Gastroesophageal sphincter (tissue), 4 donors: ENCODE measurements around the gene GRK1. TPM values are rescaled to one million over a fixed set of nuclear protein-coding genes. Genes with fewer than 3 reads are reported as not detected.

Experiments
- ATAC-seq: fragments of 150-250 bp; one replicate; pipeline ENCODE4 v1.9.1; 2016; ENCODE audit warnings: mild to moderate bottlenecking, moderate library complexity
- H3K27ac ChIP-seq, 4 donors: fragments of 200-600 bp; sonication (generic) in 3 of 4; 1 replicate in 3 of 4; 2 replicates in 1 of 4; pipeline ENCODE4 v1.5.1; 2016 to 2019
- H3K27me3 ChIP-seq: fragments of 200-600 bp; sonication (generic); one replicate; pipeline ENCODE4 v1.5.1; 2019
- H3K36me3 ChIP-seq, 2 donors: fragments of 200-600 bp; sonication (generic); one replicate each; pipeline ENCODE4 v1.5.1; 2019; ENCODE audit warnings: control low read depth in 1 of 2
- H3K4me1 ChIP-seq, 3 donors: fragments of 200-600 bp; sonication (generic); 1 replicate in 2 of 3; 2 replicates in 1 of 3; pipeline ENCODE4 v1.5.1; 2016 to 2019; ENCODE audit warnings: control low read depth in 2 of 3
- H3K4me3 ChIP-seq, 2 donors: fragments of 200-600 bp; sonication (generic); one replicate each; pipeline ENCODE4 v1.5.1; 2019; ENCODE audit warnings: mild to moderate bottlenecking in 1 of 2, moderate library complexity in 1 of 2
- H3K9me3 ChIP-seq, 3 donors: fragments of 200-600 bp; sonication (generic); one replicate each; pipeline ENCODE4 v1.5.1; 2017 to 2019; ENCODE audit warnings: control low read depth in 2 of 3
- CTCF ChIP-seq, 4 experiments: fragments of 200-600 bp in 2 of 4; fragments of 450-650 bp in 2 of 4; sonication (generic) in 1 of 4; IDR thresholded peaks; one replicate each; pipeline ENCODE4 v1.5.1; 2017 to 2019; ENCODE audit warnings: antibody characterized with exemption in 4 of 4, mild to moderate bottlenecking in 2 of 4, moderate library complexity in 2 of 4
- EP300 ChIP-seq: sonication (generic); formaldehyde crosslinking; IDR thresholded peaks from one replicate; pipeline ENCODE4 v1.6.1; 2017; ENCODE audit warnings: antibody characterized with exemption, mild to moderate bottlenecking
- POLR2A ChIP-seq, 2 donors: fragments of 450-650 bp; IDR thresholded peaks; one replicate each; pipeline ENCODE4 v1.6.1; 2017; ENCODE audit warnings: antibody characterized with exemption in 2 of 2, mild to moderate bottlenecking in 2 of 2, moderate library complexity in 1 of 2
- POLR2AphosphoS5 ChIP-seq: sonication (generic); formaldehyde crosslinking; IDR thresholded peaks from one replicate; pipeline ENCODE4 v1.6.1; 2017; ENCODE audit warnings: antibody characterized with exemption
- whole genome bisulfite sequencing, 2 donors: methylation state at CpG; one replicate each; pipeline ENCODE4 v1.1.5; 2018; ENCODE audit warnings: low coverage in 1 of 2; 5-methylcytosine and 5-hydroxymethylcytosine counted together
- total RNA-seq, 4 donors: library from RNA; depleted of rRNA; stranded (reverse); fragments of >200 nt; gene quantifications; one replicate each; pipeline ENCODE4 v1.1.0, GENCODE V29; 2016

GRK1 gene
- total RNA-seq, 4 donors from 2014 or later: 0.15 TPM; not detected in 3

DNA sequence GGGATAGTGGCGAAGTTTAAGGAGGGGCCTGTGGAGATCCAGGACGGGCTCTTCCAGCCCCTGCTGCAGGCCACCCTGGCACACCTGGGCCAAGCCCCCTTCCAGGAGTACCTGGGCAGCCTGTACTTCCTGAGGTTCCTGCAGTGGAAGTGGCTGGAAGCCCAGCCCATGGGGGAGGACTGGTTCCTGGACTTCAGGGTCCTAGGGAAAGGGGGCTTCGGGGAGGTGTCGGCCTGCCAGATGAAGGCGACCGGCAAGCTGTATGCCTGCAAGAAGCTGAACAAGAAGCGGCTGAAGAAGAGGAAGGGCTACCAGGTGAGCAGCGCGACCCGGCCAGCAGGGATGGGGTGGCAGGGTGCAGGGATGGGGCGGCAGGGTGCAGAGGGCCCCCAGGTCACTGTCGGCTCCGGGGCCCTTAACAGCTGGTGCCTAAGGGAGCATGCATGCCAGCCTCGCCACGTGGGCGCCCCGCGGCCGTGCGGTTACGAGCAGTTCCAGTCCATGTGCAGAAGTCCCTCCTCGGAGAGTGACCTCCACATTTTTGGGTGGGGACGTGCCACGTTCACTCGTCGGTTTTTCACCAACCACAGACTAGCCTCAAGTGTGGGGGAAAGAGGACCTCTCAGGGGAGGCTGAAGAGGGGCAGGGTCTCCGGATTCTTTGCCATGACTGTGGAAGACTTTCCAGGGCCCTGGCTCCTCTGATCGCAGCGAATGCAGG is 912 bp downstream of the GRK1 start:
- ATAC-seq: no peak
- Histone ChIP-seq H3K27ac (no peak overlapping the region), H3K36me3 (no peaks in the 10 kb centered on the region), H3K4me1 (no peaks in the 10 kb centered on the region), H3K9me3 (no peaks in the 10 kb centered on the region), H3K27me3 (peaks cover 7% of the 10 kb centered on the region), H3K4me3 (no peak overlapping the region)
- 92% methylated on average over 16 of the region's 29 CpGs; no CpG with 5 or more reads in 1 of the 2 donors for WGBS, 2 donors
- TF ChIP-seq CTCF (IDR thresholded peaks at IDR 0.05) (no peak), POLR2AphosphoS5 (no peak), POLR2A (IDR thresholded peaks at IDR 0.05) (no peak), EP300 (no peak)

GRCh38 chr13:113668491-113668971 is 1.5 kb downstream of the GRK1 start:
- H3K4me1 ChIP-seq: no peaks in the 10 kb centered on the region
- no peak overlapping the region for H3K27ac ChIP-seq
- H3K9me3 ChIP-seq: no peaks in the 10 kb centered on the region
- no peaks in the 10 kb centered on the region for H3K36me3 ChIP-seq
- TF ChIP-seq POLR2AphosphoS5 (no peak), POLR2A (IDR thresholded peaks at IDR 0.05) (no peak), EP300 (no peak), CTCF (IDR thresholded peaks at IDR 0.05) (no peak)
- ATAC-seq: no peak
- no peak overlapping the region for H3K4me3 ChIP-seq
- 90% methylated on average over 6 of the region's 24 CpGs; no CpG with 5 or more reads in 1 of the 2 donors for WGBS, 2 donors
- peaks cover 7% of the 10 kb centered on the region for H3K27me3 ChIP-seq

GRCh38 chr13:113669231-113669754 is 2.3 kb downstream of the GRK1 start:
- Histone ChIP-seq H3K27me3 (peaks cover 7% of the 10 kb centered on the region), H3K36me3 (no peaks in the 10 kb centered on the region), H3K9me3 (no peaks in the 10 kb centered on the region), H3K27ac (no peak overlapping the region), H3K4me3 (no peak overlapping the region), H3K4me1 (no peaks in the 10 kb centered on the region)
- ATAC-seq: no peak
- WGBS, 2 donors: 20 to 41% methylated on average over 1 to 3 of the region's 13 CpGs
- TF ChIP-seq CTCF (IDR thresholded peaks at IDR 0.05): no peak
- TF ChIP-seq POLR2A (IDR thresholded peaks at IDR 0.05): no peak
- TF ChIP-seq POLR2AphosphoS5: no peak
- TF ChIP-seq EP300: no peak

- Histone ChIP-seq H3K4me3 (no peak overlapping the region), H3K27ac (no peak overlapping the region), H3K9me3 (no peaks in the 10 kb centered on the region), H3K4me1 (no peaks in the 10 kb centered on the region), H3K27me3 (peaks cover 7% of the 10 kb centered on the region), H3K36me3 (no peaks in the 10 kb centered on the region)
- 100% methylated on average over 2 of the region's 21 CpGs; no CpG with 5 or more reads in 1 of the 2 donors for WGBS, 2 donors
- ATAC-seq: no peak
- TF ChIP-seq POLR2A (IDR thresholded peaks at IDR 0.05) (no peak), EP300 (no peak), CTCF (IDR thresholded peaks at IDR 0.05) (no peak), POLR2AphosphoS5 (no peak)
Measured at GRCh38 chr13:113669755-113670341, 2.8 kb downstream of the GRK1 start.
